DMS 273 treated with DMSO at 0.1 percent for 48 hours (cell line): ENCODE results near the gene CADPS.

Source experiments
- DNase-seq: peaks from one replicate; lab custom pipeline; 2025; lab: John Stamatoyannopoulos, UW

Gene CADPS

DNA sequence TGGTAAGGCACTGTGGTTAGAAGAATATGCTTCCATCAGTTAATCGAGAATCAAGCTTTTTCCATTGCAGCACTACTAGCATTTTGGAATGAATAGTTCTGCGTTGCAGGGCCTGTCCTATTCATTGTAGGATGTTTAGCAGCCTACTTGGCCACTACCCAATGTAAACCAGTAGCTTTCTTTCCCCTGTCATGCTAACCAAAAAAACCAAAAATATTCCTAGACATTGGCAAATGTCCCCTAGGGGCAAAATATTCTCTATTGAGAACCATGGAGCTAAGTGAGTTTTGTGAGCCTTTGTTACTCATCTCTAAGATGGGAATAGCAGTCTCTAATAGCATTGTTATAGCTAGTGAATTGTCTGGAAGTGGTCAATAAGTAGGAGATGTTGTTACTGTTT is 187.2 kb downstream of the CADPS start:
- DNase-seq, result no peak

DNA sequence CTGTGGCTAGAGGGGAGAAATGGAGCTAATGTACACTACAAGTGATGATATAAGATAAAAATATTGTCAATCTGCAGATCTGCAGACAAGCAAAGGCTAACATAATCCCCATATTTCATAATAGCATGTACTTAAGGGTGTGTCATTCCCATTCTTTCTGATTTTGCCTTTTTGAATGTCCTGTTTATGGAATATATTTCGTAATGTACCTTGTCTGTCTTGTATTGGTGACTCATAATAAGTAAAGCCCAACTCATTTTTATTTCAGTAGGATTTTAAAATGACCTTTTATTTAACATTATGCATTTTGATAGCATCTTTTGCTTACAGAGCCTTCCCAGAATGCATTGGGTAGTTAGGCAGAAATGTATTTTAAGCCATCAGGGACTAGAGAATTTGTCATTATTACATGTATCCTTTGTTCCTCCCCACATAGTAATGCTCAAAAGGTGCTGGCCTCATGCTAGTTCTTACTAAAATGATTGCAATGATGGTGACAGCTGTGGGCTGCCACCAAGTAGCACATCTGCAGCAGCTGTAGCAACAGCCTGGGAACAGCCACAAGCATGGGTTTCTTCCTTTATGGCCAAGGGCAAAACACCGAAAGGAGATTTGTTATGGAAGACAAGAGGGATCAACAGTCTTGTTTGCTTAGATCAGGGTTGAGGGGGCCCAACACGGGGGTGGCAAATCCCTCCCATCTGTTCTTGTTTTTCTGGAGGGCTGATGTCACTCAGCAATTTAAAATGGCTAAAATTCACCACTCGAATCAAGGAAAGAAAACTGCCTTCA is 188.5 kb downstream of the CADPS start:
- DNase-seq, result peak; percentile 88

DNA sequence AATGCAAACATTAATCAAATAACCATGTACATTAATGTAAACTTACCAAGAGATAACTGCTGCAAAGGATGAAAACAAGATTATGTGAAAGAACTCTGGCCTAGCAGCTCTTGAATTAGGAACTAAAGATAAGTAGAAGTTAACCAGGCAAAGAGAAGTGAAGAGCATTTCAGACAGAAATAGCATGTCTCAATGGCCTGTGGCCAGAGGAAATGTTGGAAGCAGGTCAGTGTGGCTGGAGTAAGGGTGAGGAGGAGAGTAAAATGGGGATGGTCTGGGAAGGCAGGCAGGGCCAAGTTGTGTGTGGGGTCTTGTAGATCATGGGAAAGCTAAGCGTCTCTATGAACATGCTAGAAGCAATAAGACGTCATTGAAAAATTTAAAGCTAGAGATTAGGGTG is 192.4 kb downstream of the CADPS start:
- DNase-seq, result no peak

DNA sequence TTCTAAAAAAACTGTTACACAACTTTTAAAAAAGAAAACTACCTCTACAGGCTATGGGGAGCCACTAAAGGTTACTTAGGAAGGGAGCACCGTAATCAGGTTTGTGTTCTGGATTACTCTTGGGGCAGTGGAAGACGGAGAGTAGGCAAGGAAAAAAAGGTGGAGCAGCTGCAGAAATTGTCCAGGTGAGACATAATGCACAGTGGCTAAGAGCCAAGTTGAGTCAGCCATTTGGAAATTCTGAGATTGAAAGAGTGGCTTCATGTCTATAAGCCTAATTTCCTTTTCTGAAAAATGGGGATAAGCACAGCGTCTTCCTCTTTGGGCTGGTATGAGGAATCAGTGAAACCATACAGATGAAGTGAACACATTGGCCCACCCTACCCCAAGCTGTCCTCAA is 195.2 kb downstream of the CADPS start:
- no peak for DNase-seq

DNA sequence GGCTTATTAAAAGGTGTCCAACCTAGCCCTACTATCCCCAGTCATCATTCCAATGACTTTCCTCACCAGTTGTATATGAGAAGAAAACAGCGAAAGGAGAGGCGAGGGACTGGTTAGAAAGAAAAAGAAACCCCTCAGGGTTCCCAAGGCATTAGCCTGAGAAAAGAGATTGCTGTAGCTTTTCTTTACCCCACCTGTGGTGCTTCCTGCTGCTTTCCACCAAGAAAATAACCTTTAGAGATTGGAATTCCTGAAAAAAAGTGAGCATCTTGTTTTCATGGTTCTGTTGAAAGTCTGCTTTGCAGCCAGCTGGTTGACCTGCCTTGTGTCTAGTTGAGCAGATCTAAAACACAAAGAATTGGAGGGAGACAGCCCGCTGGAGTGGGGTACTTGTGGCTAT is 196.4 kb downstream of the CADPS start:
- DNase-seq, result no peak

DNA sequence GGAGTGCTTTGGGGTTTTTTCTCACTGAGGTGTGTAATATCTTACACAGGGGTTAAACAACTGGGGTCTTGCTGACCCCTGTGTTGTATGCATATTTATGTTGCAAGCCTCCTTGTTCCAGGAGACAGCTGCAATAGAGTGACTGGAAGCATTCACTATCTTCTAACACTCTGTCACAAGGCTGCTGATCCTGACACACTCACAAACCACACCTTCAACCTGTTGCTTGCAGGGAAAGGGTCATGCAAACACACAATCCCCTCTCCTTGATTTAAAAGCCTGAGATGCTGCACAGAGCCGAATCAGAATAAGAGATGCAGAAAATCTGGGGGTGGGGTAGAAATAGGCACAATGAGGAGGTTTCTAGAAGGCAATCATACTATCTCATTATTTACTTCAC is 197.3 kb downstream of the CADPS start:
- DNase-seq, result no peak

DNA sequence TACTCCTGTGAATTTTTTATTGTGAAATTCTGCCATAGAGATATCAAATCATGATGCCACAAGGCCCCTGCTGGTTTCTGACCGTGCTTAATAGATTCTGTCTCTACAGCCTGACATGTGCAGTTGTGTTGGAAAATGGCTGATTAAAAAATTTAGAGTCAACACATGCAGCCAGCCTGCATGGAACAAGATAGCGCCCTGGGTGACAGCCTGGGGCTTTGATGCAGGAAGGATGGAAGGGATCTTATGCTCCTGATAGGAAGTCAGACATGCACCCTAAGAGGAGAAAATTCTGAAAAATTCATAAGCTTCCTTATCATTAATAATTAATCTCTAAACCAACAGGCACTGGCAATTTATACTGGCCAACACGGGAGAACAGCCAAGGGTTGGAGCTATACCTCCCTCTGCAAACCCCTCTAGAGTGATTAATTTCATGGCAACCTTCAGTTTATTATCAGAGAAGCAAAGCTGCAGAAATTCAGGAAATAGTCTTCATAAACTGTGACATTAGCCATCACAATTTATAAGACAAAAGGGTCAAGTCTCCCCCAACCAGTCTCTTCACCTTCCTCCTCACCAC is 198.4 kb downstream of the CADPS start:
- no peak for DNase-seq

DNA sequence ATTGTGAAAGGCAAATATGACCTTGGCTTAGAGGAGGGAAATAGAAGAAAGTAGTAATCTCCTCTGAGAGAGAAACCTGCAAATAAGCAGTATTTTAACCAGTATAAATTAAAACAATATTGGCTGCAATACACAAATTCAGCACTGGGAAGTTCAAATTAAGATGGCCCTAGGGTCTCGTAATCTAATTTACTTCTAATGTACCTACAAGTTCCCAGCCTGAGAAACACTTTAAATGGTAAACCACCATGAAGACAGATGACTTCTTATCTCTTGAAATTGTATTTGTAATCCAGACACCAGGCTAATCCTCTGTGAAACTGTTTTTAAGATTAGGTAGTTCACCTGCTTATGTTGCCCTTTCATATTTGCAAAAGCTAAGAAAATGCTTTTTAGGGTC is 199.7 kb downstream of the CADPS start:
- DNase-seq, result no peak

DNA sequence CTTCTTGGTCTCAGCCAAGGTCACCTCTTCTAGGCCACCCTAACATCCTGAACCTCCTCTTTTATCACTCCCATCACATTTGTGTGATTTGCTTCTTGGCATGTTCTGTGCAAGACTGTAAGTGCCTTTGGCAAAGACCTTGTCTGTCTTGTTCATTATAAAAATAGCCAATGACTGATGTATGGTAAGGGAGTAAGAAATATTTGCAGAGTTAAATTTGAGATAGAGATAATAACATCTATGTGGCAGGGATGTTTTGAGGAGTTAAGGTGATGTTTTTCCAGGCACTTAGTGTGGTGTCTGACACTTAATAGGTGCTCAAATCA is 202.3 kb downstream of the CADPS start:
- DNase-seq, result no peak

DNA sequence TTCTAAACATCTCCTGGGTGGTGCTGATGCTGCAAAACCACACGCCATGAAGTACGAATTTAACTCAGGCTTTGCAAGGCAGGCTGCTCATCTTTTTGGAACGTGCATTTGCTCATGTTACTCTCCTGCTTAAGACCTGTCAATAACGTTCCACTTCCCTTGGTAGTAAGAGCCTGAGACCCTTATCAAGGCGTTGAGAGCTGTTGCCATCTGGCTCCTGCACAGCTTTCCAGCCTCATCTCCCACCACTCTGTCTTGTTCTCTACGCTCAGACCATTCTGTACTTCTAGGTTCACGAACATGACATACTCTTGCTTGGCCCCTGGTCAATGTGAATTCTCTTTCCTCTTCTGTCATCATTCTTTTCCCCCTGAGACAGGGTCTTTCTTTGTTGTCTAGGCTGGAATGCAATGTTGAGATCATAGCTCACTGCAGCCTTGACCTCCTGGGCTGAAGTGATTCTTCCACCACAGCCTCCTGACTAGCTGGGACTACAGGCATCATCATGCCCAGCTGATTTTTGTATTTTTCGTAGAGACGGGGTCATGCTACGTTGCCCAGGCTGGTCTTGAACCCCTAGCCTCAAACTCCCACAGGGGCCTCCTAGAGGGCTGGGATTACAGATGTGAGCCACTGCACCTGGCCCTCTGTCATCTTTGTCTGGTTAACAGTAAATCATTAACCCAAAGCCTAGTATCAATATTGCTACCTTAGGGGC is 202.8 kb downstream of the CADPS start:
- DNase-seq, result no peak

DNA sequence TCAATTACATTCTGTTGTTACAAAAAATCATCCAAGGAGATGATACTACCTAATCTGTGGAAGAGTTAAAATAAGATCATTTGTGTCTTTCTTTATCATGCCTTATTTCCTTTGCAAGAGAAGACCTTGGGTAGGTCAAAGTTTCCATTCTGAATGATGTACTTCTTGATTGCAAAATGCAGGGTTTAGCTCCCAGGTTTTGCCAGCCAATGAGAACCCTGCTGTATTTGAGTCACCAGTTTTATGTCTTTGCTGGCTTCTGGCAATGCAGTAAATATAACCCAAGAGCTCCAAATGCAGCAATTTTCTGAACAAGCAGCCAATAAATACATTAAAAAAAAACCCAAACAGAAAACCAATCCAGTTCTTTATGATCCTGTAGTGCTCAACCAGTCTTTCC is 204.9 kb downstream of the CADPS start:
- DNase-seq, result no peak

DNA sequence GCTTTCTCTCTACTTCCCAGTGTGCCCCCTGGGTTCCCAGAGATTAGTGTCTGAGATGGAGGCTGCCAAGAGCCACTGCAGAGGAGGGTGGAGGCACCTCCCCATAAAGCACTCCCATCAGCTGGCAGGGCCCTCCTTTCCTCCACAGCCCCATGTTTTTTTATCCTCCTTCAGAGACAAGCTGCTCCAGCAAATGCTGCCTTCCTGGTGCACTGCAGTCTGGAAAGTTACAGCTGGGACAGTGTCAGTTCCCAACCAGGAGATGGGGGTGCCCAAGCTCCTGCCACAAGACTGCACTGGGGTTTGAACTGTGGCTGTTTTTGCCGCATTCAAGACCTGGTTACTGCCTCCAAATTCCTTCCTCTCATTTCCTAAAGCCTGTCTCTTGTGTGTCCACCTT is 206.1 kb downstream of the CADPS start:
- DNase-seq, result no peak

DNA sequence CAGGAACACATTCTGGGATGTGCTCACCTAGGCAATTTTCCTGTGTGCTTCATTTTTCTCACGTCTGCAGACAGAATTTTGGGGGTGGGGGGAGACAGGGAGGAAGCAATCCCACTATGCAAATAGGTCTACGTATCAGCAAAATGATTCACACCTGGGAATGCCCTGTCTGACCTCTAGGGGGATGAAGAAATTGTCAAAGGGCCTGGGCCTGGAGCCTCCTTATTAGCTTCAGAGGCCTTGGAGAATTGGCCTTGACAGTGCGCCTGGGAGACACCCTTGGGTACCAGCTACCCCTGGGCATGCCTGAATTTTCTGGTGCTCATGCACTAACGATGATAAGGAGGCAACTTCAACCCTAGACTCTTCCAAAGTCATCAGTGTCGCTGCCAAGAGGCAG is 207.5 kb downstream of the CADPS start:
- no peak for DNase-seq

DNA sequence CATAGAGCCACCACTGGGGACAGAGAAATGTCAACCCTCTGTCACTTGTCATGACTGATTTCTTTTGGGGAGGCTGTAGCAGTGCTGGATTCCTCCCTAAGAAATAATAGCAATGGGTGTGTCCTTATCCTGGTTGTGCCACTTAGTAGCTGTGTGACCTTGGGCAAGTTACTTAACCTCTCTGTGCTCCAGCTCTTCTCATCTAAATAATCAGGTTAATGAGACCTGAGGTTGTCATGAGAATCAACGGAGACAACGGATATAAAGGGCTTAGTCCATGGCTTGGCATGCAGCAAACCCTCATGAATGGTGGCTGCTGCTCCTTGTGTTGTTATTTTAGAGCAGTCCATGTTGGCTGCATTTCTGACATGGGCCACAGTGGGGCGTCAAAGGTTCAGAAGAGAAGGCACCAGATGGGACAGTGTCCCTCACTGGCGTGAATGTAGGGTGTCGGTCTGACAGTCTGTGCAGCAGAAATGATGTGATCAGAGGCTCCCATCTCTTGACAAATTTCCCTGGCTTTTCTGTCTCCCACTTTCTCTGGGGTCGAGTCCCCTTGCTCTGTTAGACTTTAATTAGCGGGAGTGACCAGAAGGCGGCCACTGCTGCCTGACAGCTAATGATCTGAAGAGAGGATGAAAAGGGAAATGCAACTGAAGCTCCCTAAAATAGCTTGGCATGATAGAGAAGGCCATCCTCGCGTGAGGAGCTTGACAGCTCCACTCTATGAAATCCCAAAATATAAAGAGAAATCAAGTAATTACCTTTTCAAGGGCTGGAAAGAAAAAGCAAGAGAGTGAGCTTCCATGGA is 209.4 kb downstream of the CADPS start:
- peak; percentile 11 for DNase-seq

DNA sequence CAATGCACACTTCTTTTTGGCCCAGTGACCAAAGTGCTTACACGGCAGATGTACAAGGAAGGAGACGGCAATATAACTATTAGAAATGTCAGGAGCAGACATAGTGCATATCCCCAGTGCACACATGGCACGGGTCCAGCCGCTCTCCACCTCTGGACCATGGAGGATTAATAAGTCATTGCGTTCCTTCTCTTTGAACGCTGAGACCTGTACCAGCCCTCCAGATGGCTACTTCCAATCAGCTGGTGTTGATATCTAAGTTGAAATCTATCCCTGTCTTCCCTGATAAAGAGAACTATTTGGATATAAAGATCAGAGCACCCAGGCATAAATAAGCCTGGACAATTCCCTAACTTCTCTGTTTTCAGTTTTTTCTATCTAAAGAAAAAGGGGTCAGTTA is 212.5 kb downstream of the CADPS start:
- DNase-seq, result no peak

DNA sequence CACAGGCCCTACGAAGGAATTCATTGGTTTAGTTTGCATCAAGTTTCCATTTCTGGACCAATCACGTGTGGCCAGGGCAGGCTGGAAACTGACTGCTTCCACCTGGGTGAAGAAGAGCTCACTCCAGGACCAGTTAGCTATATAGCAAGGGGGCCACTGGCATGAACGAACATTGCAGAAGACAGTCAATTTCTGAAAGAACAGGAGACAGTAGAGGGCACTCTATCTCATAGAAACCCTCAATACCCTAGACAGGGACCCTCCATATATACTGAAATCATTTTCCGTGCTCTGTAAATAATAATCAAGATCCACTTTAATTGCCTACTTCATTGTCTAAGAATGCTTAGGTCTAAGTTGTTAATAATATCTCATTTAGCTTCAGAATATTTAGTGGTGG is 215.6 kb downstream of the CADPS start:
- DNase-seq, result no peak

DNA sequence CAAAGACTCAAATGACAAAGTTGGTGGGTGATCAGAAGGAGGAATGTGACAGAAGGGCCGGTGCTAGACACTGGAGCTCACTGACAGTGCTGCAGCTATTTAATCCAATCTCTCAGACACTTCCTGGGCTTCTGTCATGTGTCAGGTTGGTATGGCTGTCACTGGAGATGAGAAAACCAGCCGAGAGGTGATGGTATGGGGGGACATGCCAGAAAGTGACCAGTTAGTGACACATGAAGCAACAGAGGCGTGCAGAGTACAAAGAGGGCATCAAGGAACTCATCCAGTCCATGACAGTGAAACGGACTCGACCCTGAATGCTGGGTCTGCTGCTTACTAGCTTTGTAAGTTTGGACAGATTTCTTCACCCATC is 219.5 kb downstream of the CADPS start:
- no peak for DNase-seq

DNA sequence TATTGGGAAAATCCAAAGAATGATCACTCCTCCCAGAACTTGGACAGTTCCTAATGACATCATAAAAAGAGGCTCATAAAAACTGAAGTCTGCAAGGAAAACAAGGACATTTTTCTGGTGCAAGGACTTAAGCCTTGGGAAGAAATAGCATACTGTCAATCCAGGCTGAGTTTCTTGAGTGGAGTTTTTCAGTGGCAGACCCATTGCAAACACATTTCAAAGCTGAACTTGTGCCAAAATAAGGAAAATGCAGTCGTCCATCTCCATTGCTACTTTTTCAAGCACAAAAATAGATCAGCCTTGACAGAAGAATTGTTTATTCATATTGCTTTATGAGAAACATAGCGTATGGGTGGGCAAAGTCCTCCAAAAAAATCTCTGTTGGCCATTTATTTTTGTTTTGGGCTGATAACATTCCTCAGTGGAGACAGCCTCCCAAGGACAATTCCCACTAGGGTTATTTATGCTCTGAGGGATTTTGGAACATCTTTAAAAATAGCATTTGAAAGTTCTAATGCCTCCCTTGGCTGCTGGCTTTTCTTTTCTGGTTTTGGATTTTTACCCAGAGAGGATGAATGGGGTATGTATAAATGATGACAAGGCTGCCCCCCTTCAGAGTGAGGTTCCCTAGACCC is 220.0 kb downstream of the CADPS start:
- no peak for DNase-seq

DNA sequence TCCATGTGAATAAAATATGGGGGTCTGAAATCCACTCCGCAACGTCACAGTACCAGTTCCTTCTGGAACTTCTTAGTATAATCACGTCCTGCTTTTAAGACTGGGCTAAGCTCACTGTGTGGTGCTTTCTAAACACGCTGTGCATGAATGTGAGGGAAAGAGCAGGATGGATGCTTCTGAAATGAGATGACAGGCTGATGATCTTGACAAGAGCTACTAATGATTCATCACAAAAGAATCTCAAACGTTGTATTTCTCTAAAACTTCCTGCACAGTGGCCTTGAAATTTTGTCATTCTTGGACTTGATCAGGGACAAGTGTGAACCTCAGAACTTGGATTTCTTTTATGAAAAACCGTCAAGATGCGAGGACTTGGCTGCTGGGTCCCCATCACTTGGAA is 221.4 kb downstream of the CADPS start:
- no peak for DNase-seq

DNA sequence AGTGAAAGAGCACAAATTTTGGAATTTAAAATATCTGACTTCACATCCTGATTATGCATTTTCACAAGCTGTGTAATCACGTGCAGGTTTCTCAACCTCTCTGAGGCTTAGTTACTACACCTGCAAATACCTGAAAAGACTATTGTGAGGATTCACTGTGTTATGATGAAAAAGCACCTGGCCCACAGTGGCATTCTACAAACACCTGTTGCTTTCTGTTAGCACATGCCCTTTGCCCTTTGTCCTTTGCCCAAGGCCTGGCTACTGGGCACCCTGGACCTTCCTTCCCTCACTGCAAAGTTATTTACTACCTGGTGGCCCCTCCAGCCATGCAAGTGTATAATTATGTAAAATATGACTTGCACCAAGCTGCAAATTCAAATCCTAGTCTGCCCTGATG is 227.5 kb downstream of the CADPS start:
- no peak for DNase-seq

DNA sequence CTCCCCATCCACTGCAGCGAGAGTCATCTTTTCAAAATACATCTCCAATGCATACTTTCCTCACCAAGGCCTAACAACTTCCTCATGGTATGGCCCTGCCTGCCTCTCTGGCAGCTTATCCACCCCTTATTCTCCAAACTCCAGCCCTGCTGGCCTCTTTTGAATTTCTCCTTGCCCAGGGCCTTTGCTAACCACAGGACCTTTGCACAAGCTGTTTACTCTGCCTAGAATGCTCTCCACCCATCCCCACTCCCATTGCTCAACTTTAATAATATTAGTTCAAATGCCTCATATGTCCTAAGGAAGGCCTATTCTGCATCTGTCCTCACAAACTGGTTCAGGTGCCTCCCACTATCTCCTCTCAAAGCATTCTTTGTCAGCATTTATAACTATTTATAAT is 230.7 kb downstream of the CADPS start:
- DNase-seq, result no peak

DNA sequence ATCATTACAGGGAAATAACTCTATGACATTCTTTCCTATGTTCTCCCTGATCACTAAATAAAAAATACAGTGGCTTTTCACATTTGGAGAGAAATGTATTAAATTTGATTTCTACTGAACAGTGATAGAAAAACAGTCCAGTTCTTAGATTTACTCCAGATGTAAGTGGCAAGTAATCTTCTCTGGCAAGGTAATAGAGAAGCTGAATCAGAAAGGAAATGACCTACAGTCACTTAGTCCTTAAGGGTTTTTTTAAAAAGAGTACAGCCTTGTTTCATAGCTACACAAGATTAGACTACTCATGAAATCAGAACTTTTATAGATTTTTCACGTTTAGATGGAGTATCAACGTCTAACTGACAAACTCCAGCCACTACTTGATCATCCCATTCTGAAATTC is 236.9 kb downstream of the CADPS start:
- DNase-seq, result no peak
